MM.1S (cell line): ENCODE results near the gene PSME2.

Experiments
- DNase-seq: peaks from one replicate; pipeline ENCODE4 v3.0.0-alpha.2; 2015
- H2AFZ ChIP-seq: fragments of 300-600 bp; sonication (generic); 2 replicates; pipeline ENCODE4 v1.6.0; 2016; ENCODE audit warnings: antibody characterized with exemption, low read length
- H3F3A ChIP-seq: fragments of 300-600 bp; sonication (generic); 2 replicates; pipeline ENCODE4 v1.6.1; 2016; ENCODE audit warnings: mild to moderate bottlenecking, antibody characterized with exemption, low read length, moderate library complexity, mixed read lengths; ENCODE audit not compliant: insufficient read depth
- H3K27ac ChIP-seq: fragments of 300-600 bp; sonication (generic); 2 replicates; pipeline ENCODE4 v1.5.1; 2016; ENCODE audit warnings: mild to moderate bottlenecking, low read length
- H3K27me3 ChIP-seq: fragments of 300-600 bp; sonication (generic); replicated peaks from 2 replicates; pipeline ENCODE4 v1.6.0; 2016; ENCODE audit warnings: low read length; ENCODE audit not compliant: insufficient read depth
- H3K36me3 ChIP-seq: fragments of 300-600 bp; sonication (generic); replicated peaks from 2 replicates; pipeline ENCODE4 v1.6.1; 2016; ENCODE audit warnings: mild to moderate bottlenecking, low read length, mixed read lengths; ENCODE audit not compliant: insufficient read depth
- H3K4me1 ChIP-seq: fragments of 300-600 bp; sonication (generic); 2 replicates; pipeline ENCODE4 v1.6.1; 2016; ENCODE audit warnings: low read length, mixed read lengths
- H3K4me2 ChIP-seq: fragments of 300-600 bp; sonication (generic); 2 replicates; pipeline ENCODE4 v1.6.0; 2016; ENCODE audit warnings: low read depth, low read length
- H3K4me3 ChIP-seq: fragments of 300-600 bp; sonication (generic); 2 replicates; pipeline ENCODE4 v1.5.1; 2016; ENCODE audit warnings: low read length, mixed read lengths
- H3K79me2 ChIP-seq: fragments of 300-600 bp; sonication (generic); 2 replicates; pipeline ENCODE4 v1.6.1; 2016; ENCODE audit warnings: mixed run types, low read length, mixed read lengths
- H3K9ac ChIP-seq: fragments of 300-600 bp; sonication (generic); 2 replicates; pipeline ENCODE4 v1.6.1; 2016; ENCODE audit warnings: low read length, mixed read lengths
- H3K9me2 ChIP-seq: fragments of 300-600 bp; sonication (generic); replicated peaks from 2 replicates; pipeline ENCODE4 v1.6.1; 2016; ENCODE audit warnings: mild to moderate bottlenecking, low read length, mixed read lengths; ENCODE audit not compliant: insufficient read depth
- H3K9me3 ChIP-seq: fragments of 300-600 bp; sonication (generic); replicated peaks from 2 replicates; pipeline ENCODE4 v1.6.1; 2016; ENCODE audit warnings: mild to moderate bottlenecking, low read length, mixed read lengths; ENCODE audit not compliant: insufficient read depth
- H4K20me1 ChIP-seq: fragments of 300-600 bp; sonication (generic); 2 replicates; pipeline ENCODE4 v1.6.1; 2016; ENCODE audit warnings: mild to moderate bottlenecking, low read length, moderate library complexity, mixed read lengths; ENCODE audit not compliant: insufficient read depth
- CTCF ChIP-seq: fragments of 300-600 bp; sonication (generic); IDR thresholded peaks from 2 replicates; pipeline ENCODE4 v1.5.1; 2016; ENCODE audit warnings: antibody characterized with exemption, low read length, mixed read lengths
- EZH2 ChIP-seq: fragments of 300-600 bp; sonication (generic); optimal IDR thresholded peaks from 2 replicates; pipeline ENCODE3; 2017; ENCODE audit warnings: low read depth, mild to moderate bottlenecking, antibody characterized with exemption, low read length, mixed read lengths
- EZH2phosphoT487 ChIP-seq: fragments of 300-600 bp; sonication (generic); IDR thresholded peaks from 2 replicates; pipeline ENCODE4 v1.6.1; 2018; ENCODE audit warnings: antibody characterized with exemption, low read length

Gene PSME2

GRCh38 chr14:24165785-24166184 lies 19.4 kb upstream of the PSME2 start:
- Histone ChIP-seq H3K9me2 (no peaks in the 10 kb centered on the region), H3K4me1 (no peaks in the 10 kb centered on the region), H3K4me2 (no peak overlapping the region), H3F3A (no peaks in the 10 kb centered on the region), H2AFZ (no peak overlapping the region), H3K9ac (no peak overlapping the region), H3K27ac (no peak overlapping the region), H4K20me1 (no peaks in the 10 kb centered on the region), H3K4me3 (no peak overlapping the region), H3K27me3 (no peaks in the 10 kb centered on the region), H3K9me3 (no peaks in the 10 kb centered on the region), H3K79me2 (peaks cover 12% of the 10 kb centered on the region), H3K36me3 (no peaks in the 10 kb centered on the region)
- no peak for DNase-seq
- TF ChIP-seq EZH2phosphoT487 (no peak), EZH2 (no peak), CTCF (no peak)

- H3K27ac ChIP-seq, result no peak overlapping the region
- no peak for DNase-seq
- no peaks in the 10 kb centered on the region for H3K36me3 ChIP-seq
- no peak overlapping the region for H3K4me2 ChIP-seq
- H4K20me1 ChIP-seq, result no peaks in the 10 kb centered on the region
- no peak overlapping the region for H3K9ac ChIP-seq
- H3K9me2 ChIP-seq, result no peaks in the 10 kb centered on the region
- H3K9me3 ChIP-seq, result no peaks in the 10 kb centered on the region
- H3K79me2 ChIP-seq, result peaks cover 12% of the 10 kb centered on the region
- H3K4me3 ChIP-seq, result no peak overlapping the region
- no peak overlapping the region for H2AFZ ChIP-seq
- no peak for TF ChIP-seq CTCF
- no peak for TF ChIP-seq EZH2
- no peak for TF ChIP-seq EZH2phosphoT487
- H3K27me3 ChIP-seq, result no peaks in the 10 kb centered on the region
- no peaks in the 10 kb centered on the region for H3F3A ChIP-seq
- H3K4me1 ChIP-seq, result no peaks in the 10 kb centered on the region
Measured at GRCh38 chr14:24164518-24164991, 18.1 kb upstream of the PSME2 start.

GRCh38 chr14:24162093-24162492 lies 15.7 kb upstream of the PSME2 start:
- Histone ChIP-seq H4K20me1 (no peaks in the 10 kb centered on the region), H3K36me3 (no peaks in the 10 kb centered on the region), H3K4me3 (peak overlapping the region; percentile 73), H3K4me2 (peak overlapping the region; percentile 93), H3K27ac (no peak overlapping the region), H3K9ac (peak overlapping the region; percentile 76; the same call in 1 of the 2 replicates), H3K4me1 (no peaks in the 10 kb centered on the region), H2AFZ (no peak overlapping the region), H3F3A (no peaks in the 10 kb centered on the region), H3K27me3 (no peaks in the 10 kb centered on the region), H3K9me2 (no peaks in the 10 kb centered on the region), H3K9me3 (no peaks in the 10 kb centered on the region), H3K79me2 (peaks cover 12% of the 10 kb centered on the region)
- DNase-seq, result no peak
- TF ChIP-seq EZH2phosphoT487 (no peak), CTCF (no peak), EZH2 (no peak)
